Measurements from ENCODE around the gene LSM8.
"Not testable (repeated sequence)": the region's sequence is repeated elsewhere in the genome, so short reads cannot be mapped to it uniquely, and the experiment has no call there.

Gene LSM8

DNA sequence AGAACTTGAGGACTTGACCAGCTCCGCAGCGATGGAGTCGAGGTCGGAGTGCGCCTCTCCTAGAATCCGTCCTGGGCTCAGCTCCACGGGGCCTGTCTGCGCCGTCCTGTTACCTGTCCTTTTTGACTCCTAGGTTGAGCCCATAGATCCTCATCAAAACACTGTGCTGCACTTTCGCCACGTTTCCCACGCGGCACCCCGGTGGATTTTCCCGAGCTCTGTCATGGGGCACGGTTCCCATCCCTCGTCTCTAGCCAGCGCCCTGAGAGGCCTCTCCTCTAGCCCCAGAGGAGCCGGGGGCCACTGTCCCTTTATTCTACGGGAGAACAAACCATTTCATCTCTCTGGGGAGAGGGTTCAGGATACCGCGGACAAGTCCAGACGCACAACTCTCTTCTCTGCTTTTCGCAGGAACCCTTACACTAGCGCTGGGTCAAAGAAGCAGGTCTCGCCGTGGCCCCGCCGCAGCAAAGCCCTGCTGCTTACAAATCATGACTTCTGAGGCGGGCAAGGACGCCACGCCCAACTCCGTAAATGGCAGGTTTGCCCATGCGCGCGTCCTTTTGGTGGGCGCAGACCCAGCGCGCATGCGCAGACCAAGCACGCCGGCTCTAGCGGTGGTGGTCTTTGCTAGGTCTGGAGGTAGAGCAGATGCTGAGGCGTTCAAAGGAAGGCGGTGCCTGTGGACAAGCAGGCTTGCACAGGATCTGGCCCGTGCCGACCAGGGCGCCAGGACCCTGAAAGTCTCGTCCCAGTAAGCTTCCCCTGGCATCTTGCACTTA, 30.3 kb downstream of the LSM8 start:
- peak; percentile 50 for DNase-seq (ENCODE audit: low read depth)

DNA sequence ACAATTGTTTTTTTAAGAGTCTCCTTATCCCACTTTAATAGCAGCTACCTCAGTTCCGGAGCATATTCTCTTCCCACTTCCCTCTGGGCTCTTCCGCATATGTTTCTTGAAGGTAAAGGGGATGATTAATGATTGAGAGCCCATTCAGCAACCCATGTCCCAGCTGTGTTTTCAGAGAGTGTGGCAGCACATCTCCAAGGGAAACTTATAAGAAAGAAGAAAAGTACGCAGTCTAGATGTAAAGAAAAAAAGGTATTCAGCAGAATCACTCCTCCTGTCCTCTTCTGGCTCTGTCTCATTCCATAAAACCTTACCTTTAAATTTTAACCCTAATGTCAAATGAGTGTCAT, 30.8 kb downstream of the LSM8 start:
- DNase-seq (ENCODE audit: low read depth): no peak

DNA sequence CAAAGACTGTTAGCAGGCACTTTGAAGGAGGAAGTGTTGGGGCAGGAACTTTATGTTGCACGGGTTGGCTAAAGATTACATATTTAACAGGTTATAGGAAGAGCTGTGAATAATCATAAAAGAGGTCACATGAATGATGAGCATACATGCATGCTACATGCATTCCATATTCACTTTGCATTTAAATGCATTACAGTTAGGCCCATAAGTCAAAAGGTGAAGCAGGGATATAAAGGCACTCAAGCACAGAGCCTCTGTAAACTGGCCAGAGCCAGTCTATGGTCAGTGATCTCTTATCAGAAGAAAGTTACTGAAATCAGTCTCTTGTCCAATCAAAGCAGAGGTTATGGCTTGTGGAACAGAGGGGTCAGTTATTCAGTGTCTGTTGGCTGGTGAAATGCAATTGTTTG, 33.3 kb downstream of the LSM8 start:
- DNase-seq (ENCODE audit: low read depth): no peak

DNA sequence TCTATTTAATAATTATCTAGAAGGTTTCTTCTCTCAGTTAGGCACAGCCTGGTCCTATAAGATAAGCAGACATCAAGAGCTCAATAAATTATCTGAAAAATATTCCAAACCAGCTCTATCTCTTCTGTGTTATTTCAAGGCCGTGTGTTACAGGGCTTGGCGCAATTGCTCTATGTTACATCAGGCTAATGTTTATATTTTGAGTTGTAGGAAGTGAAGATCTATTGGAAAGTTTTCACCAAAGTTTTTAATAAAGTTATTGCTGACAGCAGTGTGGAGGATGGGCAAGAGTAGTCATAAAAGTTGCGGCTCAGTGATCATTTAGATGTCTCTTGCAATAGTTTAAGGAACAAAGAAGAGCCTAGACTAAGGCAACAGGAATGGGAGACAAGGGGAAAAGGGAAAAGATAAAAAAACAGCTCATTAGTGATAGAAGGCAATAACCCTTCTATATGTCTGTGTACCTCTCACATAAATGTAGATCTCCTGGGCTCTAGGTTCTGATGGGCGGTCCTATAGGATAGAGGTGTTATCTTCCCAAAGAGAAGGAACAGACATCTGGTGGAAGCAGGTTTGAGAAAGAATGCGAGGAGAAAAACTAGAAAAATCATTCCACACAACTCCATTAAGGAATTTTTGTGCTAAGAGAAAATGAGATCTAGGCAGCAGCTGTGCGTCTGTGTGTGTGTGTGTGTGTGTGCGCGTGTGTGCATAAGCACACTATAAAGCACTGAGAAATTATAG, 34.6 kb downstream of the LSM8 start:
- DNase-seq (ENCODE audit: low read depth): no peak

DNA sequence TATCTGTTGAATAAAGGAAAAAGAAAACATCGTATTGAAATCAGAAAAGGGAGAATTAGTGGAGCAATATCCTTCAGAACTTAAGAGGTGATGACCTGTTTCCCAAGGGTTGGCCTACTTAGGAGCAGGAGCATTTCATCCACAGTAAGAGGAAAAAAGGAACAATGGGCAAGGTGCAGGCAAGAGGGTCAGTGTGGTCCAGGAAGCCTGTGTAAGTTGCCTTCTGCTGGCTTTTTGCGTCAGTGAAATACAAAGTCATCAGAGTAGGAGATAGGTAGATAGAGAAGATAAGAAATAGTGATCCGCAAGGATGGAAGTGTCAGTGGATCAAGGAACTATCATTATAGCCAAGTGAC, 35.2 kb downstream of the LSM8 start:
- DNase-seq (ENCODE audit: low read depth): no peak

DNA sequence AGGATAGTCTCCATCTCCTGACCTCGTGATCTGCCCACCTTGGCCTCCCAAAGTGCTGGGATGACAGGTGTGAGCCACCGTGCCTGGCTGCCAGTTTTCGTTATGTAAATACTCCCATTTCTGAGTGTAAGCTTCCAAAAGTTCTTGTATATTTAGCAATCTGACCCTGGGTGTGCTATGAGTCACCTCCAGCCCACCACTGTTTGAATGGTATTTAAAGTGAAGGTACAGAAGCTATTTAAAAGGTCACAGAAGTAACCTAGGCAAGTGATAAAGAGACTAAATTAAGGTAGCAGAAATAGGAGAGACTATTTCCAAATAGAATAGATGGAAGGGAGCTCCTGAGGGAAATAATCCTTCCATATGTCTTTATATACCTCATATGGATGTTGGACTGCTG, 36.6 kb downstream of the LSM8 start:
- no peak for DNase-seq (ENCODE audit: low read depth)

DNA sequence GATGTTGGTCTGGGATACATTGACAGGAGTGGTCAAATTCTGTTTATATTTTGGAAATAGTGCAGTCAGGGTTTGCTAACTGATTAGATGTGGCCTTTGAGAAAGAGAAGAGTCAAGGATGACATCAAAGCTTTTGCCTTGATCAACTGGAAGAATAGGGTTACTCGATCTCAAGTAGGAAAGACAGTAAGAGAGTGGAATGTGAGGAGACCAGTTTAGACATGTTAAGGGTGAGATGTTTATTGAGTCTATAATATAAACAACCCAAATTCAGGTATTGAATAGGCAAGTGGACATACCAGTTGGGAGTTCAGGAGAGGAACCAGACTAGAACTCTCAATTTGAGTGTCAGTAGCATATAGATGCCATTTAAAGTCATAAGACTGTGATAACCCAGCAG, 38.6 kb downstream of the LSM8 start:
- DNase-seq (ENCODE audit: low read depth): no peak

DNA sequence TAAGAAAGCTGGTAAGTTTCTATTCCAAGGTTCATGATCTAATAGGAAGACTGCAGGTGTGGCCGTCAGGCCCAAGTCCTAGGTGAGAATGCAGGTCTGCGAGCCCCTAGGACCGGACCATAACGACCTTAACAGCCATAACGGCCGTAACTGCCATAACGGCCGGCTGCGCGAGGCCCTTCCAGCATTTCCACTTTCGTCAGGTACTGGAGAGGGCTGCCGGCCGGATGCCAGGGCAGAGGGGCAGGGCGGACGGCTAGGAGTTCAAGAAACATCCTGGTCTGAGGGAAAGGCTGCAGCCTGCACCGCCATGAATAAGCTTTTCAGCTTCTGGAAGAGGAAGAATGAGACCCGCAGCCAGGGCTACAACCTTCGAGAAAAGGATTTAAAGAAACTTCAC, 40.6 kb downstream of the LSM8 start, which contains the start of gene ANKRD7:
Gene ANKRD7 (plus strand): TSS at position 184 of the 400 bp plus-strand sequence. CDS start 127 bp downstream, at position 311.
- DNase-seq (ENCODE audit: low read depth): no peak

DNA sequence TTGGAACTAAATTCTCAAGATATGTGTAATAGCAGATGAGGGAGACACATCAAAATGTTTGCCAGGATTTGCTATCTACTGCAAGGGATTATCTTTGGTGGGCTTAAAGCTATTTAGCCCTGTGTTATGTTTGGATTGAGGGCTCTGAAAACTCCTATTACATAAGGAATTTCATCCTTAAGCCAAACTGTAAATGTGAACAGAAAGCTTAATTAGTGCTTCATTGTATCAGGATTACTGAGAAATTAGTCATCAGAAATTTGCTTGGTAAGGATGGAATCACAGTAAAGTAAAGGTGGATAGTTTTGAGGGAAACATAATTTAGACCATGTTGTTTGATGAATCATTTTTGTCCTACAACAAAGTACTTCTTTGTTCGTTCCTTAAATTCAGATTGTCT, 48.9 kb downstream of the LSM8 start:
- no peak for DNase-seq (ENCODE audit: low read depth)

DNA sequence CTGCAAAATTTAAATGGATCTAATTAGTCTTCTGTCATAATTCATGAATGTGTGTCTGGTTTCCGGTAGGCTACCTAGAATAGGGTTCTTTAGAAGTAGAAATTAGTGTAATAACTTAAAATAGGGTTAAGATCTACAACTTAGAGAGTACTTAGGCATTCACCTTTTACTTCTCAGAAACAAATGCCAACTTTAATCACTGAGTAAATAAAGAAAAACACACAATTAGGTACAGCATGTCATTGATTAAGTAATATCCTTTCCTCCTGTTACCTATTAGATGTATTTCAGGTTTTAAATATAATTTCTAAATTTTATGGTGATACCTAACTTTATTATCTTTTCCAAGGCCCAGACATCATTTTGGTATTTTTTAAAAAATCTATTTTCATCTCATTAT, 49.8 kb downstream of the LSM8 start:
- no peak for DNase-seq (ENCODE audit: low read depth)

DNA sequence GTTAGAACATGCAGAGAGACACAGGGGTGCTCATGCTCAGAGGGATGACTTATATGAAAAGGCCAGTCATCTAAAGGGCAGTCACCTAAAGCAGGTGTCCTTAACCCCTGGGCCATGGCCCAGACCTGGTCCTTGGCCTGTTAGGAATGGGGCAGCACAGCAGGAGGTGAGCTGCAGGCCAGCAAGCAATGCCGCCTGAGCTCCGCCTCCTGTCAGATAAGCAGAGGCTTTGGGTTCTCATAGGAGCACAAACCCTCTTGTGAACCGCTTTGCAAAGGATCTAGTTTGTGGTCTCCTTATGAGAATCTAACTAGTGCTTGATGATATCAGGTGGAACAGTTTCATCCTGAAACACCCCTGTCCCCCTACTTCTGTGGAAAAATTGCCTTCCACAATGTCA, 55.0 kb downstream of the LSM8 start:
- DNase-seq (ENCODE audit: low read depth): no peak

DNA sequence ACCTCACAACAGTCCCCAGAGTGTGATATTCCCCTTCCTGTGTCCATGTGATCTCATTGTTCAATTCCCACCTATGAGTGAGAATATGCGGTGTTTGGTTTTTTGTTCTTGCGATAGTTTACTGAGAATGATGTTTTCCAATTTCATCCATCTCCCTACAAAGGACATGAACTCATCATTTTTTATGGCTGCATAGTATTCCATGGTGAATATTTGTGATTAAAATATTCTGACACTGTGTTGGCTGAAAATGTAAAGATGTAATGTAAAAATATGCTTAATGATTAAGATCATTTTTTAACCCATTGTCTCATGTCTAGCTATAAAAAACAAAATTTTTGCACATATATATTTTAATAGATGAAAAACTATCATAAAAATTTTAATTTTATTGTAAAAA, 56.4 kb downstream of the LSM8 start:
- not testable (repeated sequence) for DNase-seq (ENCODE audit: low read depth)

Measured in activated T-helper 9 cell treated with anti-CD3 and anti-CD28 coated beads, Interleukin-2, amount 50 U/mL, for 16 hours (primary cell).